H1 (cell line): ENCODE data around the gene GBF1. TPM values are rescaled to one million over a fixed set of nuclear protein-coding genes. Genes with fewer than 3 reads are reported as not detected.

ENCODE experiments used
- CEBPB ChIP-seq: IDR thresholded peaks from 2 replicates; pipeline ENCODE4 v1.6.1; 2012; ENCODE audit warnings: low read depth, low read length
- CHD1 ChIP-seq: IDR thresholded peaks from 2 replicates; pipeline ENCODE4 v1.6.1; 2012; ENCODE audit warnings: low read depth, low read length, improper control_type of control experiment
- FOSL1 ChIP-seq: IDR thresholded peaks from 2 replicates; pipeline ENCODE4 v1.6.1; 2011; ENCODE audit warnings: mild to moderate bottlenecking, low read depth, low read length, moderate library complexity; ENCODE audit not compliant: insufficient read depth
- HDAC2 ChIP-seq, 2 experiments: fragments of 300-600 bp in 1 of 2; sonication (generic) in 1 of 2; IDR thresholded peaks; 2 replicates each; pipeline ENCODE4 v1.6.1; 2011 to 2012; ENCODE audit warnings: low read depth in 2 of 2, low read length in 2 of 2, mild to moderate bottlenecking in 2 of 2, moderate library complexity in 2 of 2, borderline replicate concordance in 1 of 2, inconsistent platforms in 1 of 2
- KDM1A ChIP-seq: fragments of 200-600, 300-600 bp; sonication (generic); IDR thresholded peaks from 2 replicates; pipeline ENCODE4 v1.7.1; 2016; ENCODE audit warnings: mild to moderate bottlenecking, low read length, borderline replicate concordance
- KDM5A ChIP-seq: fragments of 200-600 bp; IDR thresholded peaks from 2 replicates; pipeline ENCODE4 v1.7.1; 2012; ENCODE audit warnings: mild to moderate bottlenecking, low read length, inconsistent platforms, mixed read lengths
- POLR2A ChIP-seq, 2 experiments: IDR thresholded peaks; 1 replicate in 1 of 2; 2 replicates in 1 of 2; pipeline ENCODE4 v1.6.1; 2011; ENCODE audit warnings: low read depth in 2 of 2, low read length in 2 of 2, mild to moderate bottlenecking in 2 of 2; ENCODE audit errors: control extremely low read depth in 1 of 2
- POLR2AphosphoS5 ChIP-seq: IDR thresholded peaks from 2 replicates; pipeline ENCODE4 v1.6.1; 2011; ENCODE audit warnings: low read depth, low read length
- polyA plus RNA-seq, 7 experiments: library from polyadenylated mRNA; depleted of rRNA in 3 of 7; stranded (reverse) in 5 of 7; unstranded in 2 of 7; fragments of >200 nt in 5 of 7; fragments of 200-250 nt in 2 of 7; gene quantifications; 1 replicate in 5 of 7; 2 replicates in 1 of 7; 4 replicates in 1 of 7; pipeline versions ENCODE4 v1.2.1 to v1.2.3, GENCODE V29; 2011 to 2013; ENCODE audit warnings: missing spikeins in 2 of 7, mixed read lengths in 2 of 7
- total RNA-seq: library from RNA; stranded (reverse); fragmentation: NEBNext Ultra II Directional; extraction: Animal tissue kit (Norgen Biotek cat#: 25700); gene quantifications from 2 replicates; pipeline ENCODE4 v1.2.1, GENCODE V29; 2021
- TF ChIP-seq, protein P1 (sequence below): IDR thresholded peaks from 2 replicates; pipeline ENCODE4 v1.6.1; 2011; ENCODE audit warnings: low read depth, mild to moderate bottlenecking, low read length; ENCODE audit not compliant: insufficient read depth

GBF1 gene
- total and polyA plus RNA-seq, 2 of the 8 experiments (the other 6 are each of a cell fraction or from before 2014, with no cell fraction given): 11.0 to 25.5 TPM

DNA sequence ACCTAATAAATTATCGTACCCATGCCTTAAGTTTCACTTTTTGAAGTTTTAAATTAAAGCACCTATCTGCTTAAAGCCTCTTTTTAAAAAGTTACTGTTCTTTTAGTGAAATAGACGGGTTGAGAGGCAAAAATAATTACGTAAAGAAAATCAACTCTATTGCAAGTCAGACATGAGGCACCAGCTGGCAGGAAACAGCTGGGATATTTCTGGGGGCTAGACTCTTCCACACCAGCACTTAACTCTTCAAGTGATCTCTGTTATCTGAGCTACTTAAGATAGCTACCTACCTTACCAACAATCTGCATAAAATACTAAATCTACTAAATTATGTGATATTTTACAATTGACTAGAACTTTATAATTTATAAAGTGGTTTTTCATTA, 35.8 kb downstream of the GBF1 start (continued):
- TF ChIP-seq HDAC2 (IDR thresholded peaks at IDR 0.05; ENCODE audit: borderline replicate concordance in 1 of 2, low read depth in 2 of 2, low read length in 2 of 2) (no peak), POLR2AphosphoS5 (no peak), POLR2A (IDR thresholded peaks at IDR 0.05; ENCODE audit: control extremely low read depth in 1 of 2, low read depth in 2 of 2, low read length in 2 of 2) (no peak), CHD1 (no peak), CEBPB (no peak), KDM1A (no peak), KDM5A (no peak), FOSL1 (no peak)
- TF ChIP-seq, protein P1, sequence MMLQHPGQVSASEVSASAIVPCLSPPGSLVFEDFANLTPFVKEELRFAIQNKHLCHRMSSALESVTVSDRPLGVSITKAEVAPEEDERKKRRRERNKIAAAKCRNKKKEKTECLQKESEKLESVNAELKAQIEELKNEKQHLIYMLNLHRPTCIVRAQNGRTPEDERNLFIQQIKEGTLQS: no peak
